Renal cortex interstitium (tissue), 11 donors: ENCODE results near the gene CCDC188. TPM values are rescaled to one million over a fixed set of nuclear protein-coding genes. Genes with fewer than 3 reads are reported as not detected.

Source experiments
- DNase-seq, 11 donors: peaks; one replicate each; pipeline ENCODE4 v3.0.0-alpha.2; 2013; ENCODE audit warnings: low read depth in 9 of 11, low spot score in 4 of 11; ENCODE audit errors: extremely low read depth in 1 of 11
- polyA plus RNA-seq, 3 donors: library from polyadenylated mRNA; unstranded; fragments of 120-200 nt; gene quantifications; one replicate each; pipeline ENCODE4 v1.2.1, GENCODE V29; 2013; ENCODE audit not compliant: insufficient read length in 3 of 3

Gene CCDC188
- polyA plus RNA-seq, 3 donors: 0.93 to 1.4 (median 1.3) TPM

- DNase-seq: no peak
Measured at GRCh38 chr22:20141186-20142077, 9.4 kb downstream of the CCDC188 start.

- no peak for DNase-seq
Measured at GRCh38 chr22:20140521-20140964, 10.3 kb downstream of the CCDC188 start.

DNA sequence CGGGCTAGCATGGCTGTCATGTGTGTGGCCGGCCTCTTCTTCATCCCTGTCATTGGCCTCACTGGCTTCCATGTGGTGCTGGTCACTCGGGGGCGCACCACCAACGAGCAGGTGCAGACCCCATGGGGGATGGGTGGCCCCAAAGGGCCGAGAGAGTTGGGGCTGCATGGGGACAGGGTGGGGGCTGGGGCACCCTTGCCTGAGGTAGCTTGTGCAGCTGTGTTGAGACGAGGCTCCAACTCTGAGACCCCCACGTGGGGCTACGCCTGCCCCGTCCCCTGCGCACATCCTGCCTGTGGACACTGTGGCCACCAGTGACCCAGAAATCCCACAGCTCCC, 10.8 kb downstream of the CCDC188 start:
- no peak for DNase-seq

DNA sequence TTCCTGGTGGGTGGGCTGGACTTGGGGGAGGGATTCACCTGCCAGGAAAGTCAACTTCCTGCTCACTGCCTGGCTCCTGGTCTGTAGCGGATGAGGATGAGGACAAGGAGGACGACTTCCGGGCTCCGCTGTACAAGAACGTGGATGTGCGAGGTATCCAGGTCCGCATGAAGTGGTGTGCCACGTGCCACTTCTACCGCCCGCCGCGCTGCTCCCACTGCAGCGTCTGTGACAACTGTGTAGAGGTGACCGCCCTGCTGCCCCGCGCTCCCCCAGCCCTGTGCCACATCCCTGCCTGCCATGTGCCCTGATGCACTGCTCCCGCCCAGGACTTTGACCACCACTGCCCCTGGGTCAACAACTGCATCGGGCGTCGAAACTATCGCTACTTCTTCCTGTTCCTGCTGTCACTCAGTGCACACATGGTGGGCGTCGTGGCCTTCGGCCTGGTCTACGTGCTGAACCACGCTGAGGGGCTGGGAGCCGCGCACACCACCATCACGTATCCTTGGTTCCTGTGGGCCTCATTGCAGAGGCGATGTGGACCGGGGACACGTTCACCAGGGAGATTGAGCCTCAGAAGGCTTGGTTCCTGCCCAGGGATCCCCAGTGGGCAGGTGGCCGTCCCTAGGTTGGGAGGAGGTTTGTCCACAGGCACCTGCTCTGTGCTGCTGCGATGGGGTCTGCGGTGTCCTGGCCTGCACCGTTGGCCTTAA, 11.3 kb downstream of the CCDC188 start:
- no peak for DNase-seq

GRCh38 chr22:20138868-20139267, 12.0 kb downstream of the CCDC188 start:
- no peak for DNase-seq

DNA sequence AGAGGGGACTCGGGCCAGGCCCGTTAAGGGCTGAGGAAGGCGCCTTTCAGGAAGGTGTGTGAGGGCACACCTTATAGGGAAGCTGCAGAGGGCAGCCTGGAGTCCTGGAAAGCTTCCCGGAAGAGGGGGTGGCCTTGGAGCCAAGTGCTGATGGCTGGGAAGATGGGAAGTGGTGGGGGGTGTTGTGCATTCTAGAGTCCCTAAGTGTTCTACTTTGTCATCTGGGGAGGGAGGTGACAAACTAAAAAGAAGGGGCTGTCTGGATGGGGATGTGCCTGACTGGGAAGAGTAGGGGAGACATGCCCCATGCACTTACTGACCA, 12.5 kb downstream of the CCDC188 start:
- no peak for DNase-seq

DNA sequence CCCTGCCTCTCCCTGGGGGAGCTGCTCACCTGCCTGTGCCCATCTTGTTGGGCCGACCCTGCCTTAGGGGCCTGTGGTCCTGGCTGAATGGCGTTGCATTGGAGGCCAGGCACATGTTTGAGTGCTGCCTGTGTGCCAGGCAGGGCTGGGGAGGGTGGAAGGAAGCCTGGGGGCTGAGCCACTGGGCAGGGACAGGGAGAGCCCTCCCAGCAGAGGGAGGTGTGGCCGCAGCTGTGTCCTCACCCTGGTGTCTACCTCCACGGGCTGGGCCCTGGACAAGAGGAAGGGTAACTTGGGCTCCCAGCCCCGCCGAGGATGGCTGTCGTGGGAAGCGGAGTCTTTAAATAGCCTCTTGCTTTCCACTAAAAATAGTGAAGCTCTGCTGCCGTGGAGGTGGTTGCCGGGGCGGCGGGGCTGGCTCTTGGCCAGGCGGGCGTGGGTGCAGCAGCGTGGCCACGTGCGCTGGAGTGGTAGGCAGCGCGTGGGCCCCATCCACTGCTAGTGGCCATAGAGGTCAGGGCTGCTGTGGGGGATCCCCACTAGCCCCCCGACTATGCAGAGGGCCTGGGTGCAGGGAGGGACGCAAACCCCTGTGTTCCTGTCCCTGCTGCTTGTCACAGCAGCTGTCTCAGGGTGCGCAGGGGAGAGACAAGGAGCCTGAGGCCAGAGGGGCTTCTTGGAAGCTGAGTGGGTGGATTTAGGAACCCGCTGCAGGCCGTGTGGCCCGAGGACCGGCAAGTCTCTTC, 13.0 kb downstream of the CCDC188 start:
- no peak for DNase-seq

- DNase-seq: no peak
Measured at GRCh38 chr22:20137113-20137512, 13.7 kb downstream of the CCDC188 start.

DNA sequence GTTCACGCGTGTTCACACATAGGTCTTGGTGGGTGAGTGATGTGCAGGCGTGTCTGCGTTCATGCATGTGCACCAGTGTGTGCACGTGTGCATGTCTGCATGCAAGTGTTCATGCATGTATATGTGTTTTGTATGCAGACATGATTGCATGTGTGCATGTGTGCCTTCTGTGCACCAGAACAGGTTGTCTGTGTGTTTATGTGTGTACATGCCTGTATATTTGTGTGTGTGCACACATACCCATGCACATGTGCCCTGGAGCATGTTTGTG, 14.3 kb downstream of the CCDC188 start:
- no peak for DNase-seq

DNA sequence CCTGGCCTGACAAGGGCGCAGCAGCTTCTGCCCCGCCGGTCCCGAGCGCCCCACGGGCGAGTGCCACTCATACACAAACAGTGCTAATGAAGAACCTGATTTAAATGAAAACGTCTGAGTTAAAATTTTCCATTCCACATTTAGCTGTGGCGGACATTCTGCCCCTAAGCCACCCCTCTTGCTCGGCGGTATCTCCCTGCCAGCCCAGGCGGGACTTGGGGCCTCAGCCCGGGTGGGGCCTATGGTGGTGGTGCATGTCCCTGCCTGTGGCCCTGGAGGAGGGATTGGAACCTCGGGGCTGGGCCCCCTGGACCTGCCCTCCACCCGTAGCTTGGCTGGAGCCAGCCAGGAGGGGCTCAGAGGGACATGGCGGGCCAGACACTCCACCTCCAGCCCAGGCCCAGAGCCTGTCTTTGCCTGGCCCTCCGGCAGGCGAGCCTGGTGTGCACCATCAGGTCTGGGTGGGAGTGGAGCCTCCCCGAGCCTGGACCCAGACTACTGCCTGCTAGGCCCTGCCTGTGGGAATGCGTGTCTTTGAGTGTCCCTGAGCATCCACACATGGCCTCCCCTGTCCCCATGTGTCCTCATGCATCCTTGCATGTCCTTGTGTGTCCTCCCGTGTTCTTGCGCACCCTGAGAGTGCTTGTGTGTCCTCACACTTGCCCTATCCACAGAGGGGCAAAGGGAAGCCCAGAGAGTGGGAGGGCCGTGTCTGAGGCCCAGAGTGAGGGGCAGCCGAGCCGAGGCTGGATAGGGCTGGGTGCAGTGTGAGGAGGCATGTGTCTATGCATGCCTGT, 14.9 kb downstream of the CCDC188 start:
- DNase-seq: no peak

GRCh38 chr22:20135265-20135664, 15.6 kb downstream of the CCDC188 start:
- DNase-seq: no peak

DNA sequence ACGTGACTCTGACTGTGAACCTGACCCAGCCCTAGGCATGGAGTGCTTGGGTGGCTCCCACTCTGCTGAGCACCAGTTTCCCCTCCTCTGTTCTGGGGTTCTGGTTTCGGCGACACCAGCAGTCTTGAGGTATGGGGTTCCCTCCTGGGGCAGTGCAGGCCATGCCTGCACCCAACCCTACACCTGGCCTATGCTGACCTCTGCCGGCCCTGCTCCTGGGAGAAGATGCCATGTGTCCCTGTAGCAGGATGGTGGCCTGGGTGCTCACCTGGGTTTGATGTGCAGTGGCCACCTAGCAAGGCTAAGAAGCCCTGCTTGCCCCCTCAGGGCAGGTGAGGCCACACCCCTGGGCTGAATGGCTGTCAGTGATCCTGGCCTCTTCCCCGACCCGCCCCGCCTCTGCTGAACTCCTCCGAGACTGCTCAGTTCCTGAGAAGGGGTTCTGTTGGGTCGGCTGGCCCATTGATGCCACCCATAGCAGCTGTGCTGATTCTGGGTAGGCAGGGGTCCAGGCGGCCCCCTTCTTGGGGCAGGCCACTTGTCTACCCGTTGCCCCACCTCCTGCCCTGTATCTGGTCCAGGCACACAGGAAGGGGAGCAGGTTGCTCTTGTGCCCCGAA, 16.8 kb downstream of the CCDC188 start:
- no peak for DNase-seq

DNA sequence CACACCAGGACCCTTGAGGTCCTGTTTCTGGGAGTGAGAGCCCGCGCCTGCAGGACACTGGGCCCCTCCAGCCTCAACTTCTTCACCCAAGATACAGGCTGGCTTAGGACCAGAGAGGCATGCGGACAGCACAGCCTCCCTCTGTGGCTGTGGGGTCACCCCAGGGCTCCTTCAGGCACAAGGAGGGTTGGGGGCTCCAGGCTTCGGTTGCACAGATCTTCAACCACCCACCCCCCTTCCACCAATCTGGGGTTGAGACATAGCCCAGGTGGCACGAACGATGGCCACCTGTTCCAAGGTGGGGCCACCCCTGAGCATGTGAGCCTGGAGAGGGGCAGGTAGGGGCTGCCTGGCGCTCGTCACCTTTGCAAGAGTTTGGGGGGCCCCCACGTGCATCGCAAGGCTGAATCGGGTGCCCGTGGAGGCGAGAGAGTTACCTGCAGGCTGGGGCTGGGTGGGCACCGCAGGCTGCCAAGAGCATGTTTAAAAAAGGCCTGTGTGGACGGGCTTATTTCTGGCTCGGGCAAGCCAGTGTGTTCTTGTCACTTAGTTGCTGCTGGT, 18.1 kb downstream of the CCDC188 start:
- no peak for DNase-seq

- no peak for DNase-seq
Measured at GRCh38 chr22:20131859-20132685, 18.8 kb downstream of the CCDC188 start.

- DNase-seq: peak in 1 of 11 donors; percentile 24
Measured at GRCh38 chr22:20131597-20131858, 19.3 kb downstream of the CCDC188 start, which contains the start of gene ZDHHC8. Gene ZDHHC8 (plus strand): TSS chr22:20131804. CDS start chr22:20131948, 144 bp downstream.

DNA sequence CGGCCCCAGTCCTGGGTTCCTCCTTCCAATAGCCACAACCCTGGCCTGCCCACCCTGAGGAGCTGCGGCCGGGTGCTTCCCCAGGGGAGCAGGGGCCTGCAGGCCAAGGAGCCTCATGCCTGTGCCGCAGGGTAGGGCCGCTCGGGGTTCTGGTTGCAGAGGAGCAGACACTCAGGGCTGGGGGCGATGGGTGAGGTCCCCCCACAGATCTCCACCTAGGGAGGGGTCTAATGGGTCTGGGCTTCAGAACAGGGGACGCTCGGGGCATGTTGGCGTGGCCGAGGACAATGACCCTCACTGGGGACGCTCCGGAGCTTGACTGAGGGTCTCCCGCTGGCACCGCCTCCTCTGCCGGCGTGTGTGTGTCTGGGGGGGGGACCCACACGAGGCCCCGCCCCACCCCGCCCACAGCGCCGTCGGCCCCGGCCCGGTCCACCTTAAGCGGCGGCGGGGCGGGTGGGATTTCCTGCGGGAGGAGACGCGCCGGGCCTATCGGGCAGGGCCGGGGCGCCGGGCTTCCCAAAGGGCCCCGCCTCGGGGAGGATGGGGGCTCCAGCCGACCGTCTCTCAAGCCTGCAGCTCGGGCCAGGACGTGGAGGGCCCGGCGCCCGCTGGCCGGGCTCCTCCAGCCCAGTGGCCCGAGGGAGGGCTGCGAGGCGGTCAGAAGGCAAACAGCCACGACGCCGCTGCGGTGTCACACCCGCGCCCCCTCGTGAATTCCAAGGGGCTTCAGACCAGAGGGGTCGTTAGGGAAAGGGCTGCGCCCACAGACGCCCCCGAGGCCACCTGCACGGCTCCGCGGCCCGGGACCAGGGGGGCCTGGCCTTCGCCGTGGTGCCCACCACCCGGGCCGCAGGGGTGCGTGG, 19.9 kb downstream of the CCDC188 start:
- DNase-seq: peak in 9 of 11 donors; percentile 33 to 72 (median 65)

- no peak for DNase-seq
Measured at GRCh38 chr22:20130319-20130718, 20.5 kb downstream of the CCDC188 start.
